ENCODE measurements around the gene AMZ1.
A peak's percentile ranks its signal among the peaks of the same experiment; 100 is the strongest.

Gene AMZ1

GRCh38 chr7:2687881-2688318 lies at the start of gene AMZ1:
Gene AMZ1, plus strand, starts transcription at chr7:2688202. Its CDS starts 12,250 bp downstream, at chr7:2700452.
- no peak for DNase-seq

- DNase-seq = peak; percentile 87
These were observed 49.6 kb upstream of the AMZ1 start for GRCh38 chr7:2638224-2638991.

- no peak for DNase-seq
These were observed 48.8 kb upstream of the AMZ1 start for GRCh38 chr7:2639181-2639681.

GRCh38 chr7:2639695-2640481 lies 48.1 kb upstream of the AMZ1 start:
- DNase-seq = no peak

- DNase-seq = no peak
These were observed 47.5 kb upstream of the AMZ1 start for GRCh38 chr7:2640482-2640830.

- DNase-seq = no peak
These were observed 47.1 kb upstream of the AMZ1 start for GRCh38 chr7:2640846-2641316.

- peak; percentile 96 for DNase-seq
These were observed 46.3 kb upstream of the AMZ1 start for GRCh38 chr7:2641406-2642393.

- DNase-seq = no peak
These were observed 44.4 kb upstream of the AMZ1 start for GRCh38 chr7:2643386-2644219.

- DNase-seq = no peak
These were observed 43.8 kb upstream of the AMZ1 start for GRCh38 chr7:2644220-2644561.

GRCh38 chr7:2644562-2645273 lies 43.3 kb upstream of the AMZ1 start:
- DNase-seq = no peak

- peak; percentile 66 for DNase-seq
These were observed 42.6 kb upstream of the AMZ1 start for GRCh38 chr7:2645274-2645868.

- no peak for DNase-seq
These were observed 41.7 kb upstream of the AMZ1 start for GRCh38 chr7:2646336-2646679.

GRCh38 chr7:2646680-2647571 lies 41.1 kb upstream of the AMZ1 start:
- DNase-seq = no peak

GRCh38 chr7:2647594-2648172 lies 40.3 kb upstream of the AMZ1 start:
- DNase-seq = peak; percentile 26

- no peak for DNase-seq
These were observed 38.7 kb upstream of the AMZ1 start for GRCh38 chr7:2649139-2649838.

GRCh38 chr7:2649991-2650390 lies 38.0 kb upstream of the AMZ1 start:
- DNase-seq = no peak

- DNase-seq = no peak
These were observed 37.6 kb upstream of the AMZ1 start for GRCh38 chr7:2650451-2650850.

GRCh38 chr7:2651336-2651735 lies 36.7 kb upstream of the AMZ1 start:
- DNase-seq = no peak

Measured in femur (tissue), 1 donor.